SH-SY5Y (cell line): ENCODE data around the gene VPS16.

Source experiments
- GATA2 ChIP-seq: IDR thresholded peaks from 2 replicates; pipeline ENCODE4 v1.6.1; 2011; ENCODE audit warnings: mild to moderate bottlenecking, low read depth, low read length
- GATA3 ChIP-seq: IDR thresholded peaks from 2 replicates; pipeline ENCODE4 v1.6.1; 2011; ENCODE audit warnings: low read depth, mild to moderate bottlenecking, low read length, moderate library complexity

VPS16 gene

GRCh38 chr20:2907519-2907918 lies 67.0 kb downstream of the VPS16 start:
- TF ChIP-seq GATA2 (no peak), GATA3 (no peak)

DNA sequence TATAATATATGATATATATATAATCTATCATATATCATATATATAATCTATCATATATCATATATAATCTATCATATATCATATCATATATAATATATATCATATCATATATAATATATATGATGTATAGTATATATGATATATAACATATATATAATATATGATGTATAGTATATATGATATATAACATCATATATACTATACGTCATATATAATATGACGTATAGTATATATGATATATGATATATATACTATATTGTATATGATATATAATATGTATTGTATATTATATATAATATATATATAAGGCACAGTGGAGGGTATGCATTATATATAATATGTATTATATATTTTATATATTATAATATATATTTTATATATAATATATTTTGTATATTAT lies 69.4 kb downstream of the VPS16 start:
- no peak for TF ChIP-seq GATA2
- TF ChIP-seq GATA3: no peak

- TF ChIP-seq GATA3: no peak
These were observed 70.7 kb downstream of the VPS16 start for GRCh38 chr20:2911200-2911599.

- TF ChIP-seq GATA2 (no peak), GATA3 (no peak)
These were observed 73.6 kb downstream of the VPS16 start for GRCh38 chr20:2914160-2914559.
